Prostate gland (tissue), 2 donors: ENCODE results near the gene MTMR1.

ENCODE experiments used
- POLR2A ChIP-seq: fragments of 450-650 bp; IDR thresholded peaks from one replicate; pipeline ENCODE4 v1.6.1; 2016; ENCODE audit warnings: antibody characterized with exemption, mild to moderate bottlenecking
- POLR2AphosphoS5 ChIP-seq: sonication (generic); formaldehyde crosslinking; IDR thresholded peaks from one replicate; pipeline ENCODE4 v1.6.1; 2017; ENCODE audit warnings: antibody characterized with exemption
- TF ChIP-seq, protein P1 (sequence below), 4 experiments: fragments of 200-600 bp in 2 of 4; fragments of 450-650 bp in 2 of 4; sonication (generic) in 2 of 4; IDR thresholded peaks; 1 replicate in 3 of 4; 2 replicates in 1 of 4; pipeline ENCODE4 v1.5.1; 2016 to 2019; ENCODE audit warnings: antibody characterized with exemption in 4 of 4, mild to moderate bottlenecking in 2 of 4, moderate library complexity in 2 of 4

DNA sequence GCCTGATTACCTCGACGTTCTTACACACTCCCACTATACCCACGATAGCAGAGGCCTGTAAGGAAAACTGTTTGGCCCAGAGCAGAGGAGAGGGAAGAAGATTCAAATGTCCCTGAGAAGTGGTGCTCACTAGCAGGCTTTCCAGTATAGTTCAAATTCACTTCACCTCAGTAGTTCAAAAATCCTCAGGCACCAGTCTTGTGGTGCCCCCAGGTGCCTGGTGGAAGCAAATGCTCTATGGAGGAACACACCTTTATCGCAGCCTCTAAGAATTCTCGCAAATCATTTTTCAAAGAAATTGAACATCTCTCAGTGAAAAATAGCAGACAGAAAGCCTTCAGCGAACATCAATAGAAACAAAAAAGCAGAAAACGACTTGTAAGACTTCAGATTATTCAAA, 12.2 kb upstream of the MTMR1 start:
- TF ChIP-seq, protein P1, sequence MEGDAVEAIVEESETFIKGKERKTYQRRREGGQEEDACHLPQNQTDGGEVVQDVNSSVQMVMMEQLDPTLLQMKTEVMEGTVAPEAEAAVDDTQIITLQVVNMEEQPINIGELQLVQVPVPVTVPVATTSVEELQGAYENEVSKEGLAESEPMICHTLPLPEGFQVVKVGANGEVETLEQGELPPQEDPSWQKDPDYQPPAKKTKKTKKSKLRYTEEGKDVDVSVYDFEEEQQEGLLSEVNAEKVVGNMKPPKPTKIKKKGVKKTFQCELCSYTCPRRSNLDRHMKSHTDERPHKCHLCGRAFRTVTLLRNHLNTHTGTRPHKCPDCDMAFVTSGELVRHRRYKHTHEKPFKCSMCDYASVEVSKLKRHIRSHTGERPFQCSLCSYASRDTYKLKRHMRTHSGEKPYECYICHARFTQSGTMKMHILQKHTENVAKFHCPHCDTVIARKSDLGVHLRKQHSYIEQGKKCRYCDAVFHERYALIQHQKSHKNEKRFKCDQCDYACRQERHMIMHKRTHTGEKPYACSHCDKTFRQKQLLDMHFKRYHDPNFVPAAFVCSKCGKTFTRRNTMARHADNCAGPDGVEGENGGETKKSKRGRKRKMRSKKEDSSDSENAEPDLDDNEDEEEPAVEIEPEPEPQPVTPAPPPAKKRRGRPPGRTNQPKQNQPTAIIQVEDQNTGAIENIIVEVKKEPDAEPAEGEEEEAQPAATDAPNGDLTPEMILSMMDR (IDR thresholded peaks at IDR 0.05), result peak in 3 of 4 experiments; percentile 23 to 52 (median 48)
- TF ChIP-seq POLR2A (no peak), POLR2AphosphoS5 (no peak)
